Measurements from ENCODE around the gene KRT77.
A peak's percentile ranks its signal among the peaks of the same experiment; 100 is the strongest.
"Not testable (repeated sequence)": the region's sequence is repeated elsewhere in the genome, so short reads cannot be mapped to it uniquely, and the experiment has no call there.

KRT77 gene

DNA sequence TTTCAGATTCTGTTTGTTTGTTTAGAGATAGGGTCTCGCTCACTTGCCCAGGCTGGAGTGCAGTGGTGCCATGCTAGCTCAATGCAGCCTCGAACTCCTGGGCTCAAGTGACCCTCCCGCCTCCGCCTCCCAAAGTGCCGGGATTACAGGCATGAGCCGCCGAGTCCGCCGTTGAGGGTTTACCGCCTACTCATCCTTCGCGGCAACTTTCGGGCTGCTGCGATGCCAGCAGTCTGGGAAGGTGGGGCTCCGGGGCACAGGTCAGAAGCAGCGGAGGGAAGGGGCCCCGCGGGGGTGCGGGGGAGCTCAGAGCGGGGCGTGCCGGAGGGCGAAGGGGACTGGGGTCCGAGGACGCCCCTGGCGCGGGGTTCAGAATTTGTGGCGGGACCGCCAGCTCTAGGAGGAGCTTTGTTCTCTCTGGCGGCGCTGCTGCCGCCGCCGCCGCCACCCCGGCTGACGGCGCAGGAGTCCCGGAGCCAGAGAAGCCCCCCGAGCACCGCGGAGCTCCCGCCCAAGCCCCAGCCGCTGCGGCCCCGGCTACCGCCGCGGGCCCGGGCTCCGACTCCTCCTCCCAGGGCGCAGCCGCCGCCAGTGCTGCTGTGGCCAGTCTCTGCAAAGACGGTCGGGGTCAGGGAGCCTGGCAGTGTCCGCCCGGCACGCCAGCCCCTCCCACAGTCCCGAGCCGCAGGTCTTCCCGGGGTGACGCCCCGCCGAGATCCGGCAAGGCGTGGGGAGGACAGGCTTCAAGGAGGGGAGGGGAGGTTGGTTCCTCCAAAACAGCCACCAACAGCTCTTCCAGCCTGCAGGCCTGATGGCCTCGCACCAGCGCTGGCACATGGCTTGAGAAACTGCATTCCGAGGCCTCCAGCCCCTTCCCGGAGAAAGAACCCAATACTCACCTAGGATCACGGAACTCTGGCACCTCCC, 10.9 kb upstream of the KRT77 start:
- ChIA-PET POLR2A (no interaction called here), CTCF (interaction anchor here (0.7 to 0.8 kb wide), 2 partner anchors 167 to 1226 kb away, joined by 4 read pairs; no protein-coding TSS in a partner anchor)
- no peaks in the 10 kb centered on the region for H3K9me3 ChIP-seq (ENCODE audit: control insufficient read depth, insufficient read depth, low read depth, low read length)
- H3K4me1 ChIP-seq (ENCODE audit: control insufficient read depth, insufficient read depth, low read length), result no peaks in the 10 kb centered on the region
- TF ChIP-seq ZNF266 (tag by site-specific recombination; IDR thresholded peaks at IDR 0.05; ENCODE audit: low read depth), result no peak
- TF ChIP-seq, protein P1, sequence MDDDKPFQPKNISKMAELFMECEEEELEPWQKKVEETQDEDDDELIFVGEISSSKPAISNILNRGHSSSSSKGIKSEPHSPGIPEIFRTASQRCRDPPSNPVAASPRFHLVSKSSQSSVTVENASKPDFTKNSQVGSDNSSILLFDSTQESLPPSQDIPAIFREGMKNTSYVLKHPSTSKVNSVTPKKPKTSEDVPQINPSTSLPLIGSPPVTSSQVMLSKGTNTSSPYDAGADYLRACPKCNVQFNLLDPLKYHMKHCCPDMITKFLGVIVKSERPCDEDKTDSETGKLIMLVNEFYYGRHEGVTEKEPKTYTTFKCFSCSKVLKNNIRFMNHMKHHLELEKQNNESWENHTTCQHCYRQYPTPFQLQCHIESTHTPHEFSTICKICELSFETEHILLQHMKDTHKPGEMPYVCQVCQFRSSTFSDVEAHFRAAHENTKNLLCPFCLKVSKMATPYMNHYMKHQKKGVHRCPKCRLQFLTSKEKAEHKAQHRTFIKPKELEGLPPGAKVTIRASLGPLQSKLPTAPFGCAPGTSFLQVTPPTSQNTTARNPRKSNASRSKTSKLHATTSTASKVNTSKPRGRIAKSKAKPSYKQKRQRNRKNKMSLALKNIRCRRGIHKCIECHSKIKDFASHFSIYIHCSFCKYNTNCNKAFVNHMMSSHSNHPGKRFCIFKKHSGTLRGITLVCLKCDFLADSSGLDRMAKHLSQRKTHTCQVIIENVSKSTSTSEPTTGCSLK (tag by site-specific recombination; IDR thresholded peaks at IDR 0.05), result no peak
- TF ChIP-seq ZNF514 (tag by site-specific recombination; IDR thresholded peaks at IDR 0.05), result no peak
- TF ChIP-seq EGR2 (tag by site-specific recombination; IDR thresholded peaks at IDR 0.05; ENCODE audit: low read depth), result peak; percentile 42; the same call in 1 of the 2 replicates
- peak; percentile 76 for TF ChIP-seq ZFHX2 (tag by site-specific recombination; conservative IDR thresholded peaks at IDR 0.05)
- TF ChIP-seq ZNF121 (tag by site-specific recombination; IDR thresholded peaks at IDR 0.05), result peak; percentile 81
- TF ChIP-seq, protein P2, sequence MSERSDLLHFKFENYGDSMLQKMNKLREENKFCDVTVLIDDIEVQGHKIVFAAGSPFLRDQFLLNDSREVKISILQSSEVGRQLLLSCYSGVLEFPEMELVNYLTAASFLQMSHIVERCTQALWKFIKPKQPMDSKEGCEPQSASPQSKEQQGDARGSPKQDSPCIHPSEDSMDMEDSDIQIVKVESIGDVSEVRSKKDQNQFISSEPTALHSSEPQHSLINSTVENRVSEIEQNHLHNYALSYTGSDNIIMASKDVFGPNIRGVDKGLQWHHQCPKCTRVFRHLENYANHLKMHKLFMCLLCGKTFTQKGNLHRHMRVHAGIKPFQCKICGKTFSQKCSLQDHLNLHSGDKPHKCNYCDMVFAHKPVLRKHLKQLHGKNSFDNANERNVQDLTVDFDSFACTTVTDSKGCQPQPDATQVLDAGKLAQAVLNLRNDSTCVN (tag by site-specific recombination; optimal IDR thresholded peaks at IDR 0.05), result no peak
- peak; percentile 74 for TF ChIP-seq ZNF341 (tag by site-specific recombination; IDR thresholded peaks at IDR 0.05; ENCODE audit: low read depth)
- no peak for TF ChIP-seq ZNF214 (tag by site-specific recombination; IDR thresholded peaks at IDR 0.05; ENCODE audit: borderline replicate concordance)
- TF ChIP-seq ZIC2 (tag by site-specific recombination; IDR thresholded peaks at IDR 0.05), result peak; percentile 31; the same call in 1 of the 2 replicates
- TF ChIP-seq ZNF37A (tag by site-specific recombination; IDR thresholded peaks at IDR 0.05), result no peak
- TF ChIP-seq ZNF501 (tag by site-specific recombination; IDR thresholded peaks at IDR 0.05), result no peak
- TF ChIP-seq ZNF335 (tag by site-specific recombination; conservative IDR thresholded peaks at IDR 0.05), result peak; percentile 49
- TF ChIP-seq ZBTB17 (tag by site-specific recombination; IDR thresholded peaks at IDR 0.05), result no peak
- H3K36me3 ChIP-seq (ENCODE audit: control insufficient read depth in 2 of 2, insufficient read depth in 1 of 2, low read length in 2 of 2), result no peaks in the 10 kb centered on the region
- no peak overlapping the region for H3K27ac ChIP-seq (ENCODE audit: extremely low read depth, low read depth, low read length)
- no peak overlapping the region for H3K4me3 ChIP-seq (ENCODE audit: low read depth, low read length)

DNA sequence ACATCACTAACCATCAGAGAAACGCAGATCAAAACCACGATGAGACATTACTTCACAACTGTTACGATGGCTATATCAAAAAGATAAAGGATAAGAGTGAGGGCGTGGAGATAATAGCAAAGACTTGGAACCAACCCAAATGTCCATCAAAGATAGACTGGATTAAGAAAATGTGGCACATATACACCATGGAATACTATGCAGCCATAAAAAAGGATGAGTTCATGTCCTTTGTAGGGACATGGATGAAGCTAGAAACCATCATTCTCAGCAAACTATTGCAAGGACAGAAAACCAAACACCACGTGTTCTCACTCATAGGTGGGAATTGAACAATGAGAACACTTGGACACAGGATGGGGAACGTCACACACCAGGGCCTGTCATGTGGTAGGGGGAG, 8.8 kb upstream of the KRT77 start:
- peak; percentile 99 for TF ChIP-seq ZNF146 (tag by site-specific recombination; IDR thresholded peaks at IDR 0.05)
- H3K36me3 ChIP-seq (ENCODE audit: control insufficient read depth in 2 of 2, insufficient read depth in 1 of 2, low read length in 2 of 2); H3K4me1 ChIP-seq (ENCODE audit: control insufficient read depth, insufficient read depth, low read length); H3K4me3 ChIP-seq (ENCODE audit: low read depth, low read length); H3K9me3 ChIP-seq (ENCODE audit: control insufficient read depth, insufficient read depth, low read depth, low read length); POLR2A ChIA-PET; H3K27ac ChIP-seq (ENCODE audit: extremely low read depth, low read depth, low read length); CTCF ChIA-PET: not testable (repeated sequence)

DNA sequence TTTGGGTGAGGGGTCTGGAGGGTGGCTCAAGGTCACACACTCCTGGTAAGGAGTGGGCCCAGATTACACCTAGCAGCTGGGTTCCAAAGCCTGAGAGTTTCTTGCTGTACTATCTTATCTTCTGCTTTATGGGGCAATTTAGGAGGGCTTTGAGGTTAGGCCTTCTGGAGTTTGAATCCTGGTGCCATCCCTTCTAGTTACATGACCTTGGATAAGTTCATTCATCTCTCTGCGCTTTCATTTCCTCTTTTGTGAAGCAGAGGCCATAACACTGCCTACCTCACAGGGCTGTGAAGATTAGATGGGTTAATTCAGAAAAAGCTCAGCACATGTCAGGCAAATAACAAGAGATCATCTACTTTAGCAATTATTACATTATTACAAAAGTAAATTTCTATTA, 7.4 kb upstream of the KRT77 start:
- H3K4me1 ChIP-seq (ENCODE audit: control insufficient read depth, insufficient read depth, low read length), result no peaks in the 10 kb centered on the region
- no peak overlapping the region for H3K4me3 ChIP-seq (ENCODE audit: low read depth, low read length)
- CTCF ChIA-PET, result interaction anchor here (0.6 kb wide), 2 partner anchors 172 to 563 kb away, joined by 3 to 5 read pairs; no protein-coding TSS in a partner anchor
- H3K9me3 ChIP-seq (ENCODE audit: control insufficient read depth, insufficient read depth, low read depth, low read length), result no peaks in the 10 kb centered on the region
- H3K27ac ChIP-seq (ENCODE audit: extremely low read depth, low read depth, low read length), result no peak overlapping the region
- POLR2A ChIA-PET, result no interaction called here
- TF ChIP-seq ZNF624 (tag by site-specific recombination; IDR thresholded peaks at IDR 0.05), result no peak
- TF ChIP-seq ZNF202 (tag by site-specific recombination; IDR thresholded peaks at IDR 0.05; ENCODE audit: borderline replicate concordance), result no peak
- no peak for TF ChIP-seq RBAK (tag by site-specific recombination; IDR thresholded peaks at IDR 0.05)
- TF ChIP-seq, protein P3, sequence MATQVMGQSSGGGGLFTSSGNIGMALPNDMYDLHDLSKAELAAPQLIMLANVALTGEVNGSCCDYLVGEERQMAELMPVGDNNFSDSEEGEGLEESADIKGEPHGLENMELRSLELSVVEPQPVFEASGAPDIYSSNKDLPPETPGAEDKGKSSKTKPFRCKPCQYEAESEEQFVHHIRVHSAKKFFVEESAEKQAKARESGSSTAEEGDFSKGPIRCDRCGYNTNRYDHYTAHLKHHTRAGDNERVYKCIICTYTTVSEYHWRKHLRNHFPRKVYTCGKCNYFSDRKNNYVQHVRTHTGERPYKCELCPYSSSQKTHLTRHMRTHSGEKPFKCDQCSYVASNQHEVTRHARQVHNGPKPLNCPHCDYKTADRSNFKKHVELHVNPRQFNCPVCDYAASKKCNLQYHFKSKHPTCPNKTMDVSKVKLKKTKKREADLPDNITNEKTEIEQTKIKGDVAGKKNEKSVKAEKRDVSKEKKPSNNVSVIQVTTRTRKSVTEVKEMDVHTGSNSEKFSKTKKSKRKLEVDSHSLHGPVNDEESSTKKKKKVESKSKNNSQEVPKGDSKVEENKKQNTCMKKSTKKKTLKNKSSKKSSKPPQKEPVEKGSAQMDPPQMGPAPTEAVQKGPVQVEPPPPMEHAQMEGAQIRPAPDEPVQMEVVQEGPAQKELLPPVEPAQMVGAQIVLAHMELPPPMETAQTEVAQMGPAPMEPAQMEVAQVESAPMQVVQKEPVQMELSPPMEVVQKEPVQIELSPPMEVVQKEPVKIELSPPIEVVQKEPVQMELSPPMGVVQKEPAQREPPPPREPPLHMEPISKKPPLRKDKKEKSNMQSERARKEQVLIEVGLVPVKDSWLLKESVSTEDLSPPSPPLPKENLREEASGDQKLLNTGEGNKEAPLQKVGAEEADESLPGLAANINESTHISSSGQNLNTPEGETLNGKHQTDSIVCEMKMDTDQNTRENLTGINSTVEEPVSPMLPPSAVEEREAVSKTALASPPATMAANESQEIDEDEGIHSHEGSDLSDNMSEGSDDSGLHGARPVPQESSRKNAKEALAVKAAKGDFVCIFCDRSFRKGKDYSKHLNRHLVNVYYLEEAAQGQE (tag by site-specific recombination; IDR thresholded peaks at IDR 0.05), result no peak
- TF ChIP-seq ZNF157 (tag by site-specific recombination; IDR thresholded peaks at IDR 0.05), result no peak
- no peaks in the 10 kb centered on the region for H3K36me3 ChIP-seq (ENCODE audit: control insufficient read depth in 2 of 2, insufficient read depth in 1 of 2, low read length in 2 of 2)

All from HEK293 (cell line).